Activated B cell treated with CpG ODN at 0.5 μM for 24 hours (primary cell): ENCODE results near the gene PPFIA1. TPM values are rescaled to one million over a fixed set of nuclear protein-coding genes. Genes with fewer than 3 reads are reported as not detected.

Experiments
- ATAC-seq: fragments of 200-7000 bp; cut with Tn5 transposase; one replicate; pipeline ENCODE4 v1.10.0; 2021; ENCODE audit warnings: low read depth, mild to moderate bottlenecking, moderate library complexity
- CTCF ChIA-PET: fragments of 350-600 bp; sonication (Branson Sonifier 250); formaldehyde crosslinking; loops from one replicate; lab custom pipeline; 2021; ENCODE audit warnings: antibody characterized with exemption; lab: Charles Lee
- POLR2A ChIA-PET: fragments of 350-600 bp; sonication (Branson Sonifier 250); formaldehyde crosslinking; loops from one replicate; lab custom pipeline; 2021; ENCODE audit warnings: antibody characterized with exemption; lab: Charles Lee
- DNase-seq: peaks from one replicate; pipeline ENCODE4 v3.0.0; 2022
- H3K27ac Mint-ChIP-seq: one replicate; pipeline ENCODE4 v1.8.0; 2020; ENCODE audit warnings: mixed read lengths
- H3K27me3 Mint-ChIP-seq: one replicate; pipeline ENCODE4 v1.8.0; 2021; ENCODE audit warnings: mixed read lengths
- H3K36me3 Mint-ChIP-seq: one replicate; pipeline ENCODE4 v1.8.0; 2021; ENCODE audit warnings: low read depth, mixed read lengths
- H3K4me1 Mint-ChIP-seq: one replicate; pipeline ENCODE4 v1.8.0; 2021; ENCODE audit warnings: mixed read lengths
- H3K4me3 Mint-ChIP-seq: one replicate; pipeline ENCODE4 v1.8.0; 2020; ENCODE audit warnings: mild to moderate bottlenecking, mixed read lengths
- H3K9me3 Mint-ChIP-seq: one replicate; pipeline ENCODE4 v1.8.0; 2020; ENCODE audit warnings: mixed read lengths
- intact Hi-C: fragments of 100-400 bp; cut with micrococcal nuclease; formaldehyde crosslinking; loops from one replicate; pipeline ENCODE4 v1.15.1; 2024
- total RNA-seq: library from RNA; stranded (reverse); gene quantifications from 2 replicates; pipeline ENCODE4 v1.2.3, GENCODE V29; 2022
- TF ChIP-seq, protein P1 (sequence below): fragments of 200-600 bp; IDR thresholded peaks from one replicate; pipeline ENCODE4 v1.8.0; 2022; ENCODE audit warnings: antibody characterized with exemption, mild to moderate bottlenecking

The PPFIA1 gene
- total RNA-seq, 1 donor from 2014 or later, result 53.3 TPM

DNA sequence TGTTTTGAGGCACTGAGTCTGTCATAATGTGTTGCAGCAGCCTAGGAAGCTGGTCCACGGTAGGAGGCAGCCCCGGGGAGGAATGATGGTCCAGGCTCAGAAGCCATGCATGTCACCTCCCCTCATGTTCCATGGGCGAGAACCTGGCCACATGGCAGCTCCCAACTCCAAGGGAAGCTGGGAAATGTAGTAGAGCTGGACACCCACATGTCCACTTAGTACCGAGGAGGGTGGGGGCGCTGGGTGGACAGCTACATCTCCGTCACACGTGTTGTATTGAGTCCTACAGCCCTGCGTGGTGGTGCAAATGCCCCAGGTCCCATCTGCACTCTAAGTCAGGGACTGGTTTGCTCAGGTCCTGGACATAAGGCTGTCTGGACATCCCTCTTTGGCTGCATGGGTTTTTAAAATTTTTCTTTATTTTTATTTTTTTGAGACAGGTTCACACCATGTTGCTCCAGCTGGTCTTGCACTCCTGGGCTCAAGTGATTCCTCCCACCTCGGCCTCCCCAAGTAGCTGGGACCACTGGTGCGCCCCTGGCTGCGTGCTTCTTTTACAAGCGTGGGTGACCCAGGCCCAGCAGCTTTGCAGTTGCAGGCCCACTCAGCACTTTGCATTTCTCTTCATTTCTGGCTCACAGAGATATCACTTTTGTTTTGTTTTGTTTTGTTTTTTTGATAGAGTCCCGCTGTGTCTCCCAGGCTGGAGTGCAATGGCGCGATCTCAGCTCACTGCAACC is 123.9 kb downstream of the PPFIA1 start:
- DNase-seq, result no peak
- no peak overlapping the region for H3K4me3 Mint-ChIP-seq
- intact Hi-C loops, result no loop called here

DNA sequence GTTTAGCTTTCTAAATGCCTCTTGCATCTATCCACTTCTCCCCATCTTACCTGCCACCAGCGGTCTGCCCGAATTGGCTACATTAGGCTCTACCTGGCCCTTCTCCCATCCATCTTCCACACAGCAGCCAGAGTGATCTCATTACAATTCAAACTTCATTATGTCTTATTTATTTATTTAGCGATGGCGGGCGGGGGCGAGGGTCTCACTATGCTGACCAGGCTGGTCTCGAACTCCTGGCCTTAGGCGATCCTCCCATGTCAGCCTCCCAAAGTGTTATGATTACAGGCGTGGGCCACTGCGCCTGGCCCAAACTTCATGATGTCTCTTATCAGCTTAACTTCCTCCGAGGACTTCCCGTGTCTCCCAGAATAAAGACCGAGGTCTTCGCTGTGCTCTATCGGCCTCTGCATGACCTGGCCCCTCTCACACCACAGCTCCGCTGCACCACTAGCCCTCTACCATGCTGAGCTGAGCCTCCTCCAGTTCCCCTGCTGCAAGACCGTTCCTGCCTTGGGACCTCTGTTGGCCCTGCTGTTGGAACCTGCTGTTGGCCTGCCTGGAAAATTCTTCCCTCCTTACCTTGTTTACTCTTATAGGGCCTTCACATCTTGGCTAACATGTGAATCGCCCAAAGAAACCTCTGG is 127.0 kb downstream of the PPFIA1 start:
- H3K4me3 Mint-ChIP-seq, result peak overlapping the region; percentile 77
- TF ChIP-seq, protein P1, sequence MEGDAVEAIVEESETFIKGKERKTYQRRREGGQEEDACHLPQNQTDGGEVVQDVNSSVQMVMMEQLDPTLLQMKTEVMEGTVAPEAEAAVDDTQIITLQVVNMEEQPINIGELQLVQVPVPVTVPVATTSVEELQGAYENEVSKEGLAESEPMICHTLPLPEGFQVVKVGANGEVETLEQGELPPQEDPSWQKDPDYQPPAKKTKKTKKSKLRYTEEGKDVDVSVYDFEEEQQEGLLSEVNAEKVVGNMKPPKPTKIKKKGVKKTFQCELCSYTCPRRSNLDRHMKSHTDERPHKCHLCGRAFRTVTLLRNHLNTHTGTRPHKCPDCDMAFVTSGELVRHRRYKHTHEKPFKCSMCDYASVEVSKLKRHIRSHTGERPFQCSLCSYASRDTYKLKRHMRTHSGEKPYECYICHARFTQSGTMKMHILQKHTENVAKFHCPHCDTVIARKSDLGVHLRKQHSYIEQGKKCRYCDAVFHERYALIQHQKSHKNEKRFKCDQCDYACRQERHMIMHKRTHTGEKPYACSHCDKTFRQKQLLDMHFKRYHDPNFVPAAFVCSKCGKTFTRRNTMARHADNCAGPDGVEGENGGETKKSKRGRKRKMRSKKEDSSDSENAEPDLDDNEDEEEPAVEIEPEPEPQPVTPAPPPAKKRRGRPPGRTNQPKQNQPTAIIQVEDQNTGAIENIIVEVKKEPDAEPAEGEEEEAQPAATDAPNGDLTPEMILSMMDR, result no peak
- DNase-seq (no peak), ATAC-seq (no peak)
- no peak overlapping the region for H3K27ac Mint-ChIP-seq
- CTCF ChIA-PET, result no interaction called here
- H3K36me3 Mint-ChIP-seq, result no peaks in the 10 kb centered on the region
- peaks cover 27% of the 10 kb centered on the region for H3K4me1 Mint-ChIP-seq
- intact Hi-C loops, result loop anchor here (5.0 kb wide), 1 partner anchor 195 kb away; the partner anchor contains the start of gene FADD
- POLR2A ChIA-PET, result no interaction called here
- peaks cover 32% of the 10 kb centered on the region for H3K27me3 Mint-ChIP-seq
- no peaks in the 10 kb centered on the region for H3K9me3 Mint-ChIP-seq

More for the DNA sequence above, 123.9 kb downstream of the PPFIA1 start:
- Mint-ChIP-seq H3K4me1 (peaks cover 21% of the 10 kb centered on the region), H3K36me3 (no peaks in the 10 kb centered on the region), H3K27me3 (peaks cover 50% of the 10 kb centered on the region), H3K9me3 (no peaks in the 10 kb centered on the region), H3K27ac (no peak overlapping the region)
- ChIA-PET POLR2A (no interaction called here), CTCF (no interaction called here)
- TF ChIP-seq, protein P1, result no peak
- ATAC-seq, result no peak

DNA sequence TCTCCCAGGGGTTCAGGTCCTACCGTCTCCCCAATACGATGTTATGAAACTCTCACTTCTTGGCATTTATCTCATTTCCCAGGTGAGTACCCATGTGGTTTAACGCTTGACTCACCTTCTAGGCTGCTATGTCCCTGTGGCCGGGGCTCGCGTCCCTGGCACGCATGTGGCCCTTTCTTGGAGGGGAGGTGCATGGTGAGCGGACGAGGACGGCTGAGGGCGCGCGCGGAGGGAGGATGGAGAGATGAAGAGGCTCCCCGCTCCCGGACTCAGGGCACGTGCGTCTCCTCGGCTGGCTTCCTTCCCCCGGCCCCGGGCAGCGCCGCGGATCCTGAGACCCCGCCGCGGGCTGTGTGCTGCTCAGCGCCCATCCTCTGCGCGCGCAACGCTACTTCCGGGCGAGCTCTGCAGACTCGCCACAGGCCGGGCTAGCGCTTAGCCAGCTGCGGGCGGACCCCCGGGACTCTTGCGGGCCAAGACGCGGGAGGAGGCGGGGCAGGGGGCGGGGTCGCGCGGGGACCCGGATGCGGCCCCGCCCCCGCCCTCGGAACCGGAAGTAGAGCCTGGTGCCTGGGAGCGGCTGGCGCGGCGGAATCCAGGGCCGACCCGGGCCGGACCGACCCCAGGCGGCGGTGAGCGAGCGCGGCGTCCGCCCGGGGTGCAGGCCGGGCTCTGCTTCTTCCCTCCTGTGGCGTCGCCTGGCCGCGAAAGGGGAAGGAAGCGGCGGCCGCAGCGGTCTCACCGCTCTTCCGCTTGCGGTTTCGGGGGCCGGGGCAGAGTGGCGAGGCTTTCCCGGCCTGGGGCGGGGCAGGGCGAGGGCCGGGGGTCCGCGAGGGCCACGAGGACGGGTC is 127.7 kb downstream of the PPFIA1 start, which contains the start of gene CTTN:
CTTN (plus strand) TSS at position 547 of the 851 bp plus-strand sequence. CDS start 8,769 bp downstream, outside the sequence.
- ATAC-seq (peak; percentile 72), DNase-seq (peak; percentile 62)
- POLR2A ChIA-PET, result interaction anchor here (0.8 kb wide), 1 partner anchor 12 kb away, joined by 3 read pairs; no protein-coding TSS in a partner anchor
- Mint-ChIP-seq H3K36me3 (no peaks in the 10 kb centered on the region), H3K9me3 (no peaks in the 10 kb centered on the region), H3K4me3 (peak within 1 kb of the TSS; percentile 77), H3K27ac (no peak within 1 kb of the TSS), H3K27me3 (peaks cover 32% of the 10 kb centered on the region), H3K4me1 (peaks cover 27% of the 10 kb centered on the region)
- CTCF ChIA-PET, result no interaction called here
- TF ChIP-seq, protein P1, result no peak
- intact Hi-C loops, result loop anchor here (1.0 to 5.0 kb wide), 3 partner anchors 37 to 196 kb away; partner anchors contain the start of genes FADD and PPFIA1

DNA sequence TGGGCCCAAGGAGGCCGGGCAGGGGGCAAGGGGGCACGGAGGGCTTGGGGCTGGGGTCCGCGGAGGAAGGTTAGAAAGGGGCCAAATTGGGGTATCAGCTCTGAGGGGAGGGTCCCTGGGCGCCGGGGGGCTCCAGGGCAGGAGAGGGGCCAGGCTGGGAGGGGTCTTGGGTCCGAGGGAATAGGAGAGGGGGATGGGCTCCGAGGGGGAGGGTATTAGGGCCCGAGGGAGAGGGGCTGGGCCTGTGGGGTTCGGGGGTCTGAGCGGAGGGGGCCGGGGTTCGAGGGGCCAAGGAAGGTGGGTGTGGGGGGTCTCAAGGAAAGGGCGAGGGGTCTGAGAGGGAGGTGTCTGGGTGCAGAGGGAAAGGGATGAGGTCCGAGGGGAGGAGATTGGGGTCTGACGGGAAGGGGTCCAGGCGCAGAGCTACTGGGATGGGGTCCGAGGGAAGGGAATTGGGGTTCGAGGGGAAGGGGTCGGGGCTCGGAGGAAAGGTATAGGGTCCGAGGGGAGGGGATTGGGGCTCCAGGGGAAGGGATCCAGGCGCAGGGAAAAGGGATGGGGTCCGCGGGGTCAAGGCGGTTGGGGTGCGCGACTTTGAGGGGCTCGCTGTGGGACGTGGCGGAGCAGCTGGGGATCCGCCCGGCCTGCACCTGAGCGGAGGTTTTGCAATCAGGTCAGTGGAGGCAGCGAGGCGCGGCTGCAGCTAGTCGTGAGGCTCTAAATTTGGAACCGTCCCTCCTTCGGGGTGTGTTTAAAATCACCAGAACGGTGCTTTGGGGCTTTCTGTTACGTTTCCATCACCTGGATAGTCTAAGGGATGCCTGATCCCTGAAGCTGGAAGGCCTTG is 128.6 kb downstream of the PPFIA1 start:
- TF ChIP-seq, protein P1, result no peak
- peaks cover 27% of the 10 kb centered on the region for H3K4me1 Mint-ChIP-seq
- DNase-seq (no peak), ATAC-seq (peak; percentile 12)
- no peaks in the 10 kb centered on the region for H3K36me3 Mint-ChIP-seq
- CTCF ChIA-PET, result no interaction called here
- intact Hi-C loops, result loop anchor here (1.0 to 5.0 kb wide), 3 partner anchors 36 to 197 kb away; partner anchors contain the start of genes FADD and PPFIA1
- POLR2A ChIA-PET, result interaction anchor here (0.8 kb wide), 1 partner anchor 11 kb away, joined by 3 read pairs; no protein-coding TSS in a partner anchor
- peaks cover 24% of the 10 kb centered on the region for H3K27me3 Mint-ChIP-seq
- peak overlapping the region; percentile 28 for H3K4me3 Mint-ChIP-seq
- H3K9me3 Mint-ChIP-seq, result no peaks in the 10 kb centered on the region
- no peak overlapping the region for H3K27ac Mint-ChIP-seq
